Measurements from ENCODE around the gene PLEKHM3.
"Not testable (repeated sequence)": the region's sequence is repeated elsewhere in the genome, so short reads cannot be mapped to it uniquely, and the experiment has no call there.

Gene PLEKHM3

DNA sequence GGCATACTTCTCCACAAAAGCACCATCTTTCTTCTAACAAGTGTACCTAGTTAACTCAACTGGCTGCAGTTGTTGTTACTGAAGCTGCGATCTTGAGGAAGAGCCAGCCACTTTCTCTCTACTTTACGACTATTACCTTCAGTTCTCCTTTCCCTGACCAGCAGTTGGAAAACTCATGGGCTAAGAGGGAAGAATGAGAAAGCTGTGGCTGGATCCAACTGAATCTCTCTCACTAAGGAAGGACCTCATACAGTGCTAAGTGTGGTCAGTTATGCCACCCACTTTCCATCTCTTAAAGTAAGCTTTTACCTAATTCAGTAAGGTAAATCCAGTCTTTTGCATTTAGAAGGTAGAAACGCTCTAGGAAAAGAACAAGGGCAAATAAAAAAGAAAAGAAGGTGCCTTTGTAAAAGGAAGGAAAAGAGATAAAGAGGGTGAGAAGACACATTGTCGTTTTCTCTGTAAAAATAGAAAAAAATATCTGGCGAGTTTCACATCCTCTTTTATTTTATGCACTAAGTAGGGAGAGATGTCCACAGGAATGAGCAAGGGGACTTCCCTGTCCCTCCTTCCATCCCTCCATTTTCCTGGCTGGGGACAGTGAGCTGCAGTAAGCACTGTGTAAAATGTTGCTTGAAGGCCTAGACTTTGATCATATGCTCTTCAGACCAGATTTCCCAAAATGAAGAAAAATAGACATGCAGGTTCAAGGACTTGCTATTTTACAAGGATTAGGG, 73.4 kb downstream of the PLEKHM3 start:
- no peak overlapping the region for H2AFZ ChIP-seq (ENCODE audit: low read depth, low read length)
- H3K4me3 ChIP-seq (ENCODE audit: insufficient read depth in 1 of 2, low read depth in 1 of 2, low read length in 2 of 2) = no peak overlapping the region
- no peak overlapping the region for H2BK12ac ChIP-seq (ENCODE audit: low read length in 2 of 2)
- no peak overlapping the region for H2BK120ac ChIP-seq (ENCODE audit: low read depth, low read length)
- no peak overlapping the region for H2BK15ac ChIP-seq (ENCODE audit: low read depth, poor library complexity, severe bottlenecking)
- no peak overlapping the region for H3K9ac ChIP-seq (ENCODE audit: low read length)
- H3K18ac ChIP-seq (ENCODE audit: low read depth in 1 of 2, low read length in 2 of 2) = no peak overlapping the region
- H3K36me3 ChIP-seq (ENCODE audit: control insufficient read depth in 1 of 2, insufficient read depth in 2 of 2, low read depth in 1 of 2, low read length in 2 of 2) = no peaks in the 10 kb centered on the region
- no peak overlapping the region for H3K23ac ChIP-seq (ENCODE audit: low read length in 2 of 2)
- WGBS = 90% methylated on average over 4 of the region's 5 CpGs
- no peak overlapping the region for H3K14ac ChIP-seq (ENCODE audit: low read length in 2 of 2)
- no peak overlapping the region for H4K8ac ChIP-seq (ENCODE audit: low read length)
- H2AK5ac ChIP-seq (ENCODE audit: low read length, severe bottlenecking) = no peak overlapping the region
- no peaks in the 10 kb centered on the region for H3K4me1 ChIP-seq (ENCODE audit: control insufficient read depth, insufficient read depth, low read depth, low read length)
- no peak overlapping the region for H3K27ac ChIP-seq (ENCODE audit: low read length, poor library complexity, severe bottlenecking)
- no peaks in the 10 kb centered on the region for H3K27me3 ChIP-seq (ENCODE audit: control insufficient read depth in 1 of 2, insufficient read depth in 1 of 2, low read length in 2 of 2)
- H3K9me3 ChIP-seq (ENCODE audit: control insufficient read depth, low read length) = no peaks in the 10 kb centered on the region
- H4K91ac ChIP-seq (ENCODE audit: low read length) = no peak overlapping the region
- no peak overlapping the region for H2BK5ac ChIP-seq (ENCODE audit: low read depth, low read length, poor library complexity, severe bottlenecking)
- peaks cover 10% of the 10 kb centered on the region for H3K79me1 ChIP-seq (replicated peaks; ENCODE audit: low read length, poor library complexity, severe bottlenecking)
- no peak overlapping the region for H3K4ac ChIP-seq (ENCODE audit: low read depth in 1 of 2, low read length in 2 of 2)
- no peak for DNase-seq
- no peak overlapping the region for H3K4me2 ChIP-seq (ENCODE audit: low read length, poor library complexity, severe bottlenecking)

DNA sequence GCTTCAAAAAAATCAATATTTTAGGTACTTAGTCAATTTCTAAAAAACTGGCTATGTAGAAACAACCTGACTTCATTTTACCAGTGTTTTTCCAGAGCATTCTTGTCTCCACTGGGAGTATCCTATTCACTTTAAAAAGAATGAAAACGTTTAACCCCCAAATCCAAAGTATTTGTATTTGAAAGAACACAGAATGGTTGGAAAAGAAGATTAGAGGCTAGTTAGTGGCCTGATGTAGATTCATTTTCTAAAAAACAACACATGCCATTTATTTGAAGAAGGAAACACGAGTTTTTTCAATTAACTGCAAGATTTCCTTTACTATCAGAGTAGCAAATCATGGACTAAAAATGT, 74.6 kb downstream of the PLEKHM3 start:
- Histone ChIP-seq H2BK120ac (ENCODE audit: low read depth, low read length) (no peak overlapping the region), H2AK5ac (ENCODE audit: low read length, severe bottlenecking) (no peak overlapping the region), H3K18ac (ENCODE audit: low read depth in 1 of 2, low read length in 2 of 2) (no peak overlapping the region), H3K27ac (ENCODE audit: low read length, poor library complexity, severe bottlenecking) (no peak overlapping the region), H4K8ac (ENCODE audit: low read length) (no peak overlapping the region), H3K9me3 (ENCODE audit: control insufficient read depth, low read length) (no peaks in the 10 kb centered on the region), H3K4me3 (ENCODE audit: insufficient read depth in 1 of 2, low read depth in 1 of 2, low read length in 2 of 2) (no peak overlapping the region), H3K4me2 (ENCODE audit: low read length, poor library complexity, severe bottlenecking) (no peak overlapping the region), H2AFZ (ENCODE audit: low read depth, low read length) (no peak overlapping the region), H2BK12ac (ENCODE audit: low read length in 2 of 2) (no peak overlapping the region), H2BK15ac (ENCODE audit: low read depth, poor library complexity, severe bottlenecking) (no peak overlapping the region), H3K4me1 (ENCODE audit: control insufficient read depth, insufficient read depth, low read depth, low read length) (no peaks in the 10 kb centered on the region), H3K9ac (ENCODE audit: low read length) (no peak overlapping the region), H4K91ac (ENCODE audit: low read length) (no peak overlapping the region), H3K14ac (ENCODE audit: low read length in 2 of 2) (no peak overlapping the region), H3K4ac (ENCODE audit: low read depth in 1 of 2, low read length in 2 of 2) (no peak overlapping the region), H3K79me1 (replicated peaks; ENCODE audit: low read length, poor library complexity, severe bottlenecking) (peaks cover 12% of the 10 kb centered on the region), H3K27me3 (ENCODE audit: control insufficient read depth in 1 of 2, insufficient read depth in 1 of 2, low read length in 2 of 2) (no peaks in the 10 kb centered on the region), H3K23ac (ENCODE audit: low read length in 2 of 2) (no peak overlapping the region), H3K36me3 (ENCODE audit: control insufficient read depth in 1 of 2, insufficient read depth in 2 of 2, low read depth in 1 of 2, low read length in 2 of 2) (no peaks in the 10 kb centered on the region), H2BK5ac (ENCODE audit: low read depth, low read length, poor library complexity, severe bottlenecking) (no peak overlapping the region)
- no peak for DNase-seq
- WGBS = 0% methylated on average over 1 of the region's 2 CpGs

DNA sequence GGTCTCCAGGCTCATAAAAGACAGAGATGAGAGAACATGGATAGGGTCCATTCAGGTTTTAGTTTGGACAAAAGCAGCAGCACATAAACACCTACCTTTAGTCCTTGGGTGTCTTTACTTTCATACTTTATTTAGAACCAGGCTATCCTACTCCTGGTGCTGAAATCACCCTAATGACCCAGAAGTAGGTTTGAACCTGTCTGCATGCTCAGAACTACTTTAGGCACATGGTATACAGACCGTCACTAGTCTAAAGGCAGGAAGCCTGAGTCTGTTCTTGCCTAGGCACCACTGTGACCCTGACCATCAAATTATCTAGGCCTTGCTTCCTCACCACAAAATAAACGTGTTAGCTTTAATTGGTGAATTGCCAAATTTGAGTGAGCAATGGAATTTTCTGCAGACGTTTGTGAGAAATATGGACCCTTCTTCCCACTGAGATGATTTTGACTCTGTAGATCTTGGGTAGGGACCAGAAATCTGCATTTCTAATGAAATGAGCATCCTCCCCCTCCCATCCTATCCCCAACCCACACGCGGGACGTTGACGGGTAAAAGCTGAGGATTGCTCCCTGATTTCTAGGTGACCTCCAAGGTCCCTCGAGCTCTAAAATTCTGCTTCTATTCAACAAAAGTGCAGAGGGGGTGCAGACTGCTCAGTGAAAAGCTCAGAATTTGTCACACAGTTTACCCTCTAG, 75.1 kb downstream of the PLEKHM3 start:
- H2BK15ac ChIP-seq (ENCODE audit: low read depth, poor library complexity, severe bottlenecking) = no peak overlapping the region
- no peak overlapping the region for H3K18ac ChIP-seq (ENCODE audit: low read depth in 1 of 2, low read length in 2 of 2)
- H4K91ac ChIP-seq (ENCODE audit: low read length) = no peak overlapping the region
- 76% methylated on average over 8 of the region's 8 CpGs for WGBS
- H3K9me3 ChIP-seq (ENCODE audit: control insufficient read depth, low read length) = no peaks in the 10 kb centered on the region
- peaks cover under 1 to 4% of the 10 kb centered on the region in 2 experiments for H3K36me3 ChIP-seq (ENCODE audit: control insufficient read depth in 1 of 2, insufficient read depth in 2 of 2, low read depth in 1 of 2, low read length in 2 of 2)
- H3K9ac ChIP-seq (ENCODE audit: low read length) = no peak overlapping the region
- H3K4me3 ChIP-seq (ENCODE audit: insufficient read depth in 1 of 2, low read depth in 1 of 2, low read length in 2 of 2) = no peak overlapping the region
- H3K14ac ChIP-seq (ENCODE audit: low read length in 2 of 2) = no peak overlapping the region
- H3K4ac ChIP-seq (ENCODE audit: low read depth in 1 of 2, low read length in 2 of 2) = no peak overlapping the region
- H3K23ac ChIP-seq (ENCODE audit: low read length in 2 of 2) = no peak overlapping the region
- no peak overlapping the region for H4K8ac ChIP-seq (ENCODE audit: low read length)
- H2BK5ac ChIP-seq (ENCODE audit: low read depth, low read length, poor library complexity, severe bottlenecking) = no peak overlapping the region
- H2BK120ac ChIP-seq (ENCODE audit: low read depth, low read length) = no peak overlapping the region
- no peak overlapping the region for H3K4me2 ChIP-seq (ENCODE audit: low read length, poor library complexity, severe bottlenecking)
- H2BK12ac ChIP-seq (ENCODE audit: low read length in 2 of 2) = no peak overlapping the region
- no peak for DNase-seq
- no peak overlapping the region for H2AK5ac ChIP-seq (ENCODE audit: low read length, severe bottlenecking)
- no peaks in the 10 kb centered on the region for H3K4me1 ChIP-seq (ENCODE audit: control insufficient read depth, insufficient read depth, low read depth, low read length)
- H3K79me1 ChIP-seq (replicated peaks; ENCODE audit: low read length, poor library complexity, severe bottlenecking) = peaks cover 12% of the 10 kb centered on the region
- H2AFZ ChIP-seq (ENCODE audit: low read depth, low read length) = no peak overlapping the region
- H3K27me3 ChIP-seq (ENCODE audit: control insufficient read depth in 1 of 2, insufficient read depth in 1 of 2, low read length in 2 of 2) = no peaks in the 10 kb centered on the region
- no peak overlapping the region for H3K27ac ChIP-seq (ENCODE audit: low read length, poor library complexity, severe bottlenecking)

DNA sequence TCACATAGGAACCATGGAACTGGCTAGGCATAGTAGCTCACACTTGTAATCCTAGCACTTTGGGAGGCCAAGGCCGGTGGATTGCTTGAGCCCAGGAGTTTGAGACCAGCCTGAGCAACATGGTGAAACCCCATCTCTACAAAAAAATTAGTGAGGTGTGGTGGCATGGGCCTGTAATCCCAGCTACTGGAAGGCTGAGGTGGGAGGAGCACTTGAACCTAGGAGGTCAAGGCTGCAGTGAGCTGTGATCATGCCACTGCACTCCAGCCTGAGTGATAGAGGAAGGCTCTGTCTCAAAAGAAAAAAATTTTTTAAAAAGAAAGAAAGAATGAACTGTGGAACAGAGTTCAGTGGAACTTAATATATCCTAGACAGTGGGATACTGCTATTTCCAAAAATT, 76.1 kb downstream of the PLEKHM3 start:
- not testable (repeated sequence) for H2BK120ac ChIP-seq (ENCODE audit: low read depth, low read length); H3K36me3 ChIP-seq (ENCODE audit: control insufficient read depth in 1 of 2, insufficient read depth in 2 of 2, low read depth in 1 of 2, low read length in 2 of 2); H2BK5ac ChIP-seq (ENCODE audit: low read depth, low read length, poor library complexity, severe bottlenecking); H2BK15ac ChIP-seq (ENCODE audit: low read depth, poor library complexity, severe bottlenecking); DNase-seq; H3K4me2 ChIP-seq (ENCODE audit: low read length, poor library complexity, severe bottlenecking); H4K91ac ChIP-seq (ENCODE audit: low read length); H2AFZ ChIP-seq (ENCODE audit: low read depth, low read length); H3K27ac ChIP-seq (ENCODE audit: low read length, poor library complexity, severe bottlenecking); H3K4me1 ChIP-seq (ENCODE audit: control insufficient read depth, insufficient read depth, low read depth, low read length); H3K9ac ChIP-seq (ENCODE audit: low read length); H3K14ac ChIP-seq (ENCODE audit: low read length in 2 of 2); H3K27me3 ChIP-seq (ENCODE audit: control insufficient read depth in 1 of 2, insufficient read depth in 1 of 2, low read length in 2 of 2); H2AK5ac ChIP-seq (ENCODE audit: low read length, severe bottlenecking); H3K4ac ChIP-seq (ENCODE audit: low read depth in 1 of 2, low read length in 2 of 2); H3K9me3 ChIP-seq (ENCODE audit: control insufficient read depth, low read length); H3K18ac ChIP-seq (ENCODE audit: low read depth in 1 of 2, low read length in 2 of 2); H4K8ac ChIP-seq (ENCODE audit: low read length); H3K4me3 ChIP-seq (ENCODE audit: insufficient read depth in 1 of 2, low read depth in 1 of 2, low read length in 2 of 2); H2BK12ac ChIP-seq (ENCODE audit: low read length in 2 of 2); H3K23ac ChIP-seq (ENCODE audit: low read length in 2 of 2)
- WGBS = 92% methylated on average over 1 of the region's 1 CpG
- peaks cover 12% of the 10 kb centered on the region for H3K79me1 ChIP-seq (replicated peaks; ENCODE audit: low read length, poor library complexity, severe bottlenecking)
